H4 (cell line): ENCODE results near the gene CCND1. TPM values are rescaled to one million over a fixed set of nuclear protein-coding genes. Genes with fewer than 3 reads are reported as not detected.
"Not testable (repeated sequence)": the region's sequence is repeated elsewhere in the genome, so short reads cannot be mapped to it uniquely, and the experiment has no call there.

Experiments used
- DNase-seq: peaks from one replicate; pipeline ENCODE4 v3.0.0-alpha.2; 2015; ENCODE audit warnings: low spot score
- total RNA-seq: library from RNA; depleted of rRNA; stranded (reverse); fragments of >200 nt; shearing (Covaris generic); gene quantifications from 2 replicates; pipeline ENCODE4 v1.2.3, GENCODE V29; 2014

The CCND1 gene
- total RNA-seq, 1 experiment from 2014 or later = 67.5 TPM

DNA sequence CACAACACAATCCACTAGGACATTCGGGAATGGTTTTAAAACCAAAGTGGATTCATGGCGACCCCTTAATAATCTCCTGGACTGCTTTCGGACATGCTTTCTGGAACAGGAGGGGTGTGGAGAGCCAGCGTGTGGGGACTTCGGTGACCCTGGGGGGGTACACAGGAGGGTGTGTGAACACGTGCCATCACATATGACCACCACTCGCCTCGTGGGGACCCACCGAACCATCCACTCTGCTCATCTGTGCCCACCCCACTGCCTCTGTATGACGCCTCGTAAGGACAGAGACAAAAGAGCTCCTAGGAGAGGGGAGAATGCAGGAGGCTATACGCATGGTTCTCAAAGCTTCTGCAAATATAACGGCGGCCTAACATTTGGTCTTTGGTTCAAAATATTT, 25.3 kb downstream of the CCND1 start:
- DNase-seq = no peak

DNA sequence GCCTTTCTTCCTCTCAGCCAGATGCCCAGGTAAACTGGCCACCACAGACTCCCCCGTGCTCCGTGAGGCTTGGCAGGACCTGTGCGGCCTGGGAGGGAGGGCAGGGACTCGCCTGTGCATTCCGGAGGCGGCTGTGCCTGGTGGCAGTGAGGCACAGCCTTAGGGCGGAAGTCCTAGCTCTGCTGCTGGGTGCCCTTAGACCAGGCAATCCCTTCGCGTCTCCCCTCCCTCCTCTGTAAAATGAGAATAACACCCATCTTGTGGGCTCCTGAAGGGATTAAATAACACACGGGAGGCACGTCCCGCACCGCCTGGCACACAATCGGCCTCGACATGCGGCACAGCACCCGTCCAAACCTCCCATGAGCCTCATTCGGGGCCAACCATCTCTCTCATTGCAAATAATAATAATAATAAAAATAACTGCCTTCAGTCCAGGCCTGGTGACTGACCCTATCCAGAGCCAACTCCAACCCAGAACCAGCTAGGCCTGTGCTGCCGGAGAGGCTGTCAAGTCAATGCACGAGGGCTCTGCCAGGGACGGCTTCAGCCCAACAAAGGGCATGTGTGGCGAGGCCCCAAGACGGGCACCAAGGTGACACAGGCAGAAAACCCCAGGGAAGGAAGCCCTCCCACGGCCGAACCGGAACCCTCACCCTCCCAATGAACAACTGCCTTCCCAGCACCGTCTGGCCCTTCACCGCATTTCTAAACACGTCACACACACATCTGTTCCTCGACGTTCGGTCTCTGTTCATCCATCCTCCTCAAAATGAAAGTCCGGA, 26.0 kb downstream of the CCND1 start:
- DNase-seq = no peak

DNA sequence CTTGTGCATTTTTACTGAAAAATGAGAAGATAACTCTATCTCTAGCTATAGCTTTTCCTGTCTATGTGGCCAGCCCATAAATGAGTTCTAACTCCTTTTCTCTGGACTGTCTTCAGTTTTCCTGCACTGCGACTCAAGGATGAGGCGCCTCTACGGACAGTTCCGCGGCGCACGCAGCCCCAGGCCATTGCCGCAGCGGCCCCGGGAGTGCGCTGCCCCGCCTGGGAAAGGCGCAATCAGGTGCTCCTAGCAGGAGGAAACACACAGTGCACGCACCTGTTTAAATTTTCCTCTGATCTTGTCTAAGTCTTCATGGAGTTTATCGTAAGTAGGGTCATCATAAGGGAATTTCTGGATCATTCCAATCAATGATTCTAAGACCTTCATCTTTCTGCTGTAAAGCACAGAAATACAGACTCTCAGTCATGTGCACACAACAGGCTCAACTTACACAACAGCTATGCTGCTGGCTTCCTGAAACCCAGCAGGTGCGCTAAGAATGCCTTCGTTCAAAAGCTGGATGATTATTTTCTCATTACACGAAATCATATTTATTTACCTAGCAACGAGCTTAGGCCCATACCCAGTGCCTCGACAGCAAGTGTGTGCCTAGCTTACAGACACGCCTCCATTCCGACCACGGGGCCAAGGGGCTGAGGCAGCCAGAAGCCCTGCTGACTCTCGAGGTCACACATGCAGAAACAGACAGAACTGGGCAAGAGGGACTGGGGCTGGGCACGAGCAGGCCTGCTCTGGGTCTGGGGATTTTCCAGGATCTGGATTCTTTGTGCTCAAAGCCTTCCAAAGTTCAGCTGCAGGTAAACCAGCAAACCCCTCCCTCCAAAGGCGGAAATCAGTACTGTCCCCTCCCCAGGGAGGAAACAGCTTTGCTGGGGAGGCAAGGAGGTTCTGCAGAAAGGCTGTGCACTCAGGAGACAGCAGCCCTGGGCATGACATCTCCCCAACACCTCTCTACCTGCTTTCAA, 27.0 kb downstream of the CCND1 start:
- DNase-seq = no peak

DNA sequence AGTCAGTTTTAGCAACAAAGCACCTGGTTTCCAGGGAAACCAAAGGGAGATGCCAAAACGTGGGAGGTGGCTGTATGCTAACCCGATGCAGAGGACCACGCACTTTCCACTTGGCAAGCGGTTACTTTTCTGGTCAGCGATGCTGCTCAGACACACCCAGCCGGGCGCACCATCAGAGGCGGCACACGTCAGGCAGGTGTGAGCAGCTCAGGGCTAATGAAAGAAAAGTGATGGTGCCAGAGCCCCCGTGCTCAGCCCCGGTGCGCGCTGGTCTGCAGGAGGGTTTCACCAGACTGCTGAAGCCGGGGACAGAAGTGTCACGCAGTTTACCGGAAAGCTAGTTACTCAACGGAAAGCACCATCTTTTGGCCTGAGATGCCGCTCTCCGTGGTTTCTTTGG, 28.5 kb downstream of the CCND1 start:
- DNase-seq = no peak

DNA sequence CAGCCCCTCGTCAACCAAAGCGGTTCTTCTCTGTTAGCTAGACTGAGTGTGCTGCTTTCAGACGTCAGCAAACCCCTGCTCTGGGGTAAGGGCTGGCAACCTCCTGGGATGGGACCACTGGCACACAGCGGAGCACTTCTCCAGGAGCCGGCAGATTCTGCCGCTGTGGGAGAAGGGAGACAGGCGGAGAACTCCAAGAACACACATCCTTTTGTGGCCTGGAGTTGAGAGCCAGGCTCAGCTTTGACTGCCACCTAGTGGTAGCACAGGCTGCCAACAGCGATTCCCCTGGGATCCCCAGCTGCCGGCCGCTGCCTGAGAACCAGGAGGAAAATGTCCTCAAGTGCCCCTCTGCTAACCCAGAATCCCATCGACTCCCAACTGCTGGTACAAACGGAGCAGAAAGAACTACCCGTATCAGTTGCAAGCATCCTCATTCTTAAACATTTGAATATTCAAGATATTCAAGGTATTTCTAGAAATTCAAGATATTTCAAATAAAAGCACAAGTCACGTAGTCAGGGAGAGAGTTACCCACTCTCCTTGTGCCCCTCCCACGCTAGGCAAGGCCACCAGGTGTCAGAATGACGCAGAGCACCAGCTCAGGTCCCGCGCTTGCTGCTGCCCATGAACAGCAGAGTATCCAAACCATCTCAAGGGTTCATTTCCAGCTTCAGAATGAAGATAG, 29.3 kb downstream of the CCND1 start:
- DNase-seq = peak; percentile 78

DNA sequence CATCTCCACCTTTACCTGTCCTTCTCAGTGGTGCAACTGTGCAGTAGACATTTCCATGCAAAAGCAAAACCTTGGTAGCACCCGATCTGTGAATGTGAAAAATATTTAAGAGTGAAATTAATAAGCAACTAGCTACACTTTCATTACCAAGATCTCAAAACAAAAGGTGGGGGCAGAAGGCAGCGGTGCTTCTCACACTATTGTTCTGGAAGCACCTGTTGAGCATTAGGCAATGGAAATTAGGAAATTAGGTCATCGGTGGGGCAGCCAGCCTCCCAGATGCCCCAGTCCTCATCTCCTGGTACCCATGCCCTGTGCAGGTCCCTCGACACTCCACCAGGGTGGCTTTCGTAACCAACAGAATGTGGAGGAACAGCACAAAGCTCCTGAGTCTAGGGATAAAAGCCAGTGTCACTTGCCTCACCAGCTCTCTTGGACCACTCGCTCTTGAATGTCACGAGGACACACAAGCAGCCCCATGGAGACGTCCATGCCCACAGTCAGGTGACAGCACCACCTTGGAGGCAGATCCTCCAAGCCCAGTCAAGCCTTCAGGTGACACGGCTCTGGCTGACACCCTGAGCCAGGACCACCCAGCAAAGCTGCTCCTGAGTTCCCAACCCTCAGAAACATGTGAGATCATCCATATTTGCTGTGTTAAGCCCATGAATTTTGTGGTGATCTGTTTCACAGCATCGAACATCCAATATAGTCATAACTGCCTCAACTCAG, 30.9 kb downstream of the CCND1 start:
- DNase-seq = no peak

DNA sequence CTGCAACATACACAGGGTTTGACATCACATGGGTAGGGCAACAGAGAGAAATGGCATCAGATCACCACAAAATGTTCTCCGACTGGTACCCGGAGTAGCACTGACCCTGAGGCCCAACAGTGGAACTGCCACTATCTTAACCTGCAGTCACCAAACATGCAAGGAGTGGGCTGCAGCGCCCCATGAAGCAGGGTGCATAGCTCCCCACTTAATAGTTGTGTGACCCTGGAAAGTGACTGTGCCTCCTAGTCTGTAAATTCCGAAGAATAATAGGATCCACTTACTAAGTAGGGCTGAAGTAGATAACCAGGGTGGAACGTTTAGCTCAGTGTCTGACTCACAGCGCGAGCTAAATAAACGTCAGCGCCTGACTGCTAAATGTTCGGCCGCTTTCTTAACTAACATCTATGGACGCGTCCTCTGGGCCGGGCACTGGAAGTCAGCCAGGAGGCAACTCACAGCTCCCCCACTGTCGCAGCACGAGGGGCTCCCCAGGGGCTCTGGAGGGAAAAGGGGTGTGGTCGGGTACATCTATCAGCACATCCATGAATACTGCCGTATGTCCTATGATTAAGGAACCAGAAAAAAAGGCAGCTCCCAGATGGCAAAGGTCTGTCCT, 33.4 kb downstream of the CCND1 start:
- no peak for DNase-seq

DNA sequence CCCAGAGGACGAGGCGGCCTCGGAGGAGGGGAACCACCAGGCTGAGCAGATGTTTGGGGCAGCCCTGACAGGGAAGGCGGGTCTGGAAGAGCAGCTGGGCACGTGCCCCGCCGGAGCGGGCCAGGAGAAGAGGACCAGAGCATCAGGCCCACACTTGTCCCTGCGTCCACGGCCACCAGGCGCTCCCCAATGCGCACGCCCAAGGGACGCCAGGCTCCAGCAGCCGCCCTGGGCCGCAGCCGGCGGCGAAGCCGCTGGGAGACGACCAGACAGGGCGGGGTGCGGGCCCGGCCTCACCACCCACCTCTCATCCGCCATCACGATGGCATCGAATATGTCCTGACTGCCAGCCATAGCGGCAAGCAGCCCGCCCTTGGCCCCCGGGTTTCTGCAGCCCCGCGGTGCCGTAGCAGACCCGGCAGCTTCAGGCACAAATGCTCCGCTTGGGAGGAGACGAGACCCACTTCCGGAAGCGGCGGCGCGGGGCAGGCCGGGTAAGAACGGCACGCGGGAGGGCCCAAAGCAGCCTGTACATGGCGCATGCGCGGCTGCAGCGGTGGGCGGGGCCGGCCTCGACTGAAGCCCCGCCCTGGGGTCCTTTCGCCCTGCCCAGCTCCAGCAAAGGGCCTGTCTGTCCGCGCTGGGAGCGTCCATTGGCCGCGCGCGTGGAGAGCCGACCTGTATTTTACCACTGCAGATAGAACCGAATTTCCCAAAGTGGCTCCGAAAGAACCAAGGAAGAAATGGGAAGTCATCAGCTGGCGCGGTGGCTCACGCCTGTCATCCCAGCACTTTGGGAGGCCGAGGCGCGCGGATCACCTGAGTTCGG, 34.1 kb downstream of the CCND1 start, which contains the start of gene LTO1:
Gene LTO1 (minus strand): TSS at position 468 of the 829 bp plus-strand sequence. CDS start 114 bp downstream, at position 354.
- peak; percentile 88 for DNase-seq

DNA sequence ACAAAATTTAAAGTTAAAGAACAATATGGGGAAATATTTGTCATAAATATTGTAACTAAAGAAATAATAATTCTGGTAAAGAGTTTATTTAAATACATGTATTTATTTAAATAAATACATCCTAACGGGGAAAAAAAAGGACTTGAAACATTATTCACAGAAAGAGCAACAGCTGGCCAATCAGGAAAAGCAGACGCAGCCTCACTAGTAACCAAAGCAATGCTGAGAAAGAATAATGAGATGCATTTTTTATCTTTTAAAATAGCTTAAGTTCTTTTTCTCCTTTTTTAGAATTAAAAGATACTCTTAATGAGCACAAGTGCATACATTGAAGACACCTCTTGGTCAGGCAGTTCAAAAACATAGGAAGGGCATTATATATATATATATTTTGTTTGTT, 36.8 kb downstream of the CCND1 start:
- DNase-seq = no peak

DNA sequence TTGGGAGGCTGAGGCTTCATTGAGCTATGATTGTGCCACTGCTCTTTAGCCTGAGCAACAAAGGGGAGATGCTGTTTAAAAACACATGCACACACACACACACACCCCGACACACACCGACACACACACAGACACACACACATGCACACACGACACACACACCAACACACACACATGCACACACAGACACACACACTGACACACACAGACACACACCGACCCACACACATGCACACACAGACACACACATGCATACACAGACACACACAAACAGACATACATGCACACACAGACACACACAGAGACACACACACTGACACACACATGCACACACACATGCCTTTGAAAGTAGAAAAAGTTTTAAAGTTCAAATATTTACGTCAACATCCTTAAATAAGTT, 39.7 kb downstream of the CCND1 start:
- no peak for DNase-seq

DNA sequence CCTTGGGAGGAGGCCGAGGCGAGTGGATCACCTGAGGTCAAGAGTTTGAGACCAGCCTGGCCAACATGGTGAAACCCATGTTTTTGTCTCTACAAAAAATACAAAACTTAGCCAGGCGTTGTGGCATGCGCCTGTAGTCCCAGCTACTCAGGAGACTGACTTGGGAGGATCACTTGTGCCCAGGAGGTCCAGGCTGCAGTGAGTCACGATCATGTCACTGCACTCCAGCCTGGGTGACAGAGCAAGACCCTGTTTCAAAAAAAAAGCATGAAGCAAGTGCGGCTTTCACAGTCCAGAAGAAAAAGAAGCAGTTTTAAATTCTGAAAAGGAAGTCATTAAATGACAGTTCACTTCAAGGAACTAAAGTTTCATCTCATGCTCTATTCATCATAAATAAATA, 41.3 kb downstream of the CCND1 start:
- DNase-seq = no peak

DNA sequence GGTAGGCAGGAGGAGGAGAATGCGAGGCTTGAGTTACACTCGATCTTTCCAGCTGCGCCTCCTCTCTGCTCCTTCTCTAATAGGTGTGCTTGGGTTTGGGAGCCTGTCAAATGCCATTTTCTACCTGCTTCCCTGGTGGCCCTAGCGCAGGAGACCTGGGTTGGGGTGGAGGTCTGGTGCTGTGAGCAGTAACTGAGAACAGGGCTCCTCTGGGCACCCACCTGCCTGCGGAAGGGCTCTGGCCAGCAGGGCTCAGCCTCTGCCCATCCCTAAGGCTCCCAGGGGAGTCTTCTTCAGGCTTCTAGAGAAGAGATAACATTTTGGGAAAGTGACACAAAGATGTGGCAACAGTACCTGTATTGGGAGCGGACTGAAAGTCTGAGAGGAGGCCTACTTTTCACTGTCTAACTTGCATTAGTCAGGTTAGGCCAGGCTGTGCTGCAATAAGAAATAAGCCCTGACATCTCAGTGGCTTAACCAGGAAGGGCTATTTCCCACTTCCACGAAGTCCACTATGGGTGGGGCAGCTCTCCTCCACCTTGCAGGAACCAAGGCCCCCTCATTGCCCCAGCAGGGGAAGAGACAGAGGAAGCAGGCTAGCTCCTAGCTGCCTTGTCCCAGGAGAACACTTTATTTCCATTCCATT, 41.8 kb downstream of the CCND1 start:
- DNase-seq = no peak

DNA sequence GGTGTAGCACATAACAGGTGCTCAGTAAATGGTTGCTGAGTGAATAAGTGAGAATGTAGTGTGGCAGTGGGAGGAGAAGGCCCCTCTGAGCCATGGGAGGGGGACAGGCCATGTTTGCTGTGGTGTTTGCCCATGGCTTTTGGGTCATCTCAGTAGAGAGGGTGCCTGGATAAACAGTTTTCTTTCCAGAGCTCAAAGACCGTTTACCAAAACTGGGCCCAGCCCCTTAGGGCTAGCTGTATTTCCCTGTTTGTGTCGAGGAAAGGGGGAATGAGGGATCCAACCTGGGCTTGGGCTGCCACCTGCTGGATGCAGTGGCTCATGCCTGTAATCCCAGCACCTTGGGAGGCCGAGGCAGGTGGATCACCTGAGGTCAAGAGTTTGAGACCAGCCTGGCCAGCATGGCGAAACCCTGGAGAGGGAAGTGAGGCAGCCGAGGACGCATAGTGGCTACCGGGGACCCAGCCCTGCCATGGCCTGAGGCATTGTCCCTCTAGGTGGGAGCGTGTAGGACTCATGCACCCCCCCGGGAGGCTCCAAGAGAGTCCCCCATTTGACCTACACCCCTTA, 42.9 kb downstream of the CCND1 start:
- DNase-seq = no peak

DNA sequence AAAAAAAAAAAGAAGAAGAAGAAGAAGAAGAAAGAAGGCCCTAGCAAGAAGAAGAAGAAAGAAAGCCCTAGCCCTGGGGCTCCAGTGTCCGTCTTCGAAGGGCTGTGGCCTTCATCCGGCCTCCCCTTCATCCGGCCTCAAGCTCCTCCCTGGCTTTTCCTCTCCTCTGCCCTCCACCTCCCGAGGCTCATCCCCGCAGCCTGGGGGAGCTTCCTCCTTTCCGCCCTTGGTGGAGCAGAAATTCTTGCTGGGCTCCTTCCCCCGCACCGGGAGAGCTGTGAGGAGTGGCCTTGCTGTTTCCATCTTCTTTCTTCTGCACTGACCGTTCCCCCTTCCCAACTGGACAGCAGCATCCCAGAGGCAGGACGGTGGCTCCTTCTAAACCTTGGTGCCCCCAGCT, 43.7 kb downstream of the CCND1 start:
- no peak for DNase-seq

DNA sequence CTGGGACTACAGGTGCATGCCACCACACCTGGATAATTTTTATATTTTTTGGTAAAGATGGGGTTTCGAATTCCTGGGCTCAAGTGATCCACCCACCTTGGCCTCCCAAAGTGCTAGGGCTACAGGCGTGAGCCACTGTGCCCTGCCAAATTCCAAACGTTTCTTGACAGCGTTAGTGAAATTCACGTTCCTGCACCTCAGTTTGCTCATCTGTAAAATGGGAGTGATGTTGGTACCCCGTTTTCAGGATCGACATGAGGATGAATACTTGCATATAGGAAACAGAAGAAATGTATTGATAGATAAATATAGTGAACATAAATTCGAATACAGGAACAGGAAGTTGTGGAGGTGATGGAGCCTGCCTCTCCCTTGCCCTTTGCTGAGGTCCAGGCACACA, 44.4 kb downstream of the CCND1 start:
- no peak for DNase-seq

DNA sequence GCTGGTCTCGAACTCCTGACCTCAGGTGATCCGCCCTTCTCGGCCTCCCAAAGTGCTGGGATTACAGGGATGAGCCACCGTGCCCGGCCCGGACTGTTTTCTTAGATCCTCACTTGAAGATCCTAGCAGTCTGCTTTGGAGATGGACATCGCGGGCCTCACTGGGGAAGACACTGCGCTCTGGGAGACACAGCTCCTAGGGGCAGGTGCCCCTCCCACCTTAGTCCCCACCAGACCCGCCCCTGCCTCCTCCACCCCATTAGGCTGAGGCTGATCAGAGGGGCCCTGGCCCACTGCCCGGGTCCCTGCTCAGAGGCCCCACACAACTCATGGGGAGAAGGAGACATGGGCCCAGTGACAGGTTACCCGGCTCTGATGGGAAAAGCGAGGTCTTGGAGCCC, 45.5 kb downstream of the CCND1 start:
- no peak for DNase-seq

DNA sequence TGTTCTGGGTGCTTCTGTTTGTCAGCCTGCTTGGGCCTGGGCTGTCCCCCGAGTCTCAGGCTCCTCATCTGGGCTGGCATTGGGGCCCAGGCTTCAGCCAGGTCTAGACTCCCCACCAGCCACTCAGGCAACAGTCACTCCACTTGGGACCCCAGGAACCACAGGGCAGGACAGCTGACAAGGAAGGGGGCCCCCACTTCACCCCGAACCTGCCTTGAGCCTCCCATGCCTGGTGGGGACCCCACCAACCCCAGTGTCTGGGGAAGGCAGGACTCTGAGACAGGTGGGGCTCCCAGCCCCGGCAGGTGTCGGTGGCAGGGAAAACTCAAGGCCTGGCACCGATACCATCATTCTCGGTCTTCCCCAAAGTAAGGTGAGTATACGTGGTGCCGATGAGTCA, 45.9 kb downstream of the CCND1 start:
- DNase-seq = no peak

DNA sequence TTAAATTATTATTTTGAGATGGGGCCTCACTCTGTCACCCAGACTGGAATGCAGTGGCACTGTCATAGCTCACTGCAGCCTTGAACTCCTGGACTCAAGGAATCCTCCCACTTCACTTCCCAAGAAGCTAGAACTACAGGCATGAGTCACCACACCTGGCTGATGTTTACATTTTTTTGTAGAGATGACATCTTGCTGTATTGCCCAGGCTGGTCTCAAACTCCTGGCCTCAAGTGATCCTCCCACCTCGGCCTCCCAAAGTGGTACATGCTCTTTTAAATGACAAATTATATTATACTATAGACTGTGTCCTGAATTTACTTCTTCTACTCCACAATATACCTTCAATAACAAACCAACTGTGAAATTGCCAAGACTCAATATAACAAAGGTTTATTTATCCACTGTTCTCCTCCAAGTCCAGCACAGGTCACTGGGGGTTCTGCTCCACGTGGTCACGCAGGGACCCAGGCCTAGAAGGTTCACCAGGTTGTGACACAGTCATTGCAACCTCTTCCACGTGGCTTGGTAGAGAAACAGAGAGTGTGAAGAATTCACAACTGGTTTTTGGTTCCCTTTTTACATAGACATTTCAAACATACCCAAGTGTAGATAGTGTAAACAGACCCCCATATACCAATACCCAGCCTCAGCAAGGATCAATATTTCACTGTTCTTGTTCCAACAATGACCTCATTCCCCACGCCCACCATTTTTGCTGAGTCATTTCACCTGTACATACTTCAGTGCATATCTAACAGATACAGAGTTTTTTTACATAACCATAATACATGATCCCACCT, 47.2 kb downstream of the CCND1 start:
- DNase-seq = not testable (repeated sequence)
